ENCODE measurements around the gene MICAL3. TPM values are rescaled to one million over a fixed set of nuclear protein-coding genes. Genes with fewer than 3 reads are reported as not detected.

Gene MICAL3
- total RNA-seq, 1 experiment from 2014 or later: 23.7 TPM

DNA sequence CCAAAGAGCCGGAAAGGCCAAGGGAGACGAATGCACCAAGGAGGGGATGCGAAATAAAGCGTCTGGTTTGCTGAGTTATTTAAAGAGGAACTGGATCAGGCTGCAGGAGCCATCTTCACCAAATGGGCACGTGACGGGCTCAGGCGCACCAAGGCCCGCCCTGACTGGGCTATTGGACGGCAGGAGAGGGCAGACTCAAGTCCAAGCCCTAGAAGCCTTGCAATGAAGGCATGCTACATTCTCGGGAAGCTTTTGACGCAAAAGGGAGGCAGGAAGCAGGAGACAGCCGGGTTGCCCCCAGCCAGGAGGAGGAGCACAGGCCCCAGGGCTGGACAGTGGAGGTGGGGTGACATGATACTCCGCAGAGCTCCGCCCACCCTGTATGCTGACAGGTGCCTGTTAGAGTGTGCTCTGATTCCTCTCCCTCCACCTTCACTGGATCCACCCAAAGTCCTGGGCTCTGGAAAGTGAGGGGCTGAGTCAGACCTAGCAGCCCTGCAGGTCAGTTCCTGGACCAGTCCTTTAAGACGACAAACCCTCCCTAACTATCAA lies 208.6 kb downstream of the MICAL3 start:
- H2AFZ ChIP-seq (ENCODE audit: low read length): no peak overlapping the region
- CTCF ChIA-PET: no interaction called here

DNA sequence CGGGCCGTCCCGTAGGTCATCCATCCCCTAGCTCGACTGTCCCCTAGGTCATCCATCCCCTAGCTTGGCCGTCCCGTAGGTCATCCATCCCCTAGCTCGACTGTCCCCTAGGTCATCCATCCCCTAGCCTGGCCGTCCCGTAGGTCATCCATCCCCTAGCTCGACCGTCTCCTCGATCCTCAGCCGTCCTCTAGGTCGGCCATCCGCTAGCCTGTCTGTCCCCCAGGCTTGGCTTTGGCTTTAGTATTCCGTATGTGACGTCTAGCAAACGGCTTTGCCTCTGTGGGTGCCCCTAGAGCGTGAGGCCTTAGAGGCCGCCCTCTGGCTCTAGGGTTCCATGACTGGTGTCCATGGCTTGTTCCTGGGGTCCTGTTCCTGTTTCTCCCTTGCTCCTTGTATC lies 209.5 kb downstream of the MICAL3 start:
- Histone ChIP-seq H3K4me3 (ENCODE audit: low read length) (no peak overlapping the region), H3K9me3 (ENCODE audit: low read length) (no peaks in the 10 kb centered on the region), H3K79me2 (ENCODE audit: low read length) (no peaks in the 10 kb centered on the region), H4K20me1 (ENCODE audit: low read length) (no peaks in the 10 kb centered on the region), H3K4me2 (ENCODE audit: low read length) (no peak overlapping the region), H3K27me3 (ENCODE audit: low read length) (no peaks in the 10 kb centered on the region), H3K36me3 (ENCODE audit: low read depth, low read length) (no peaks in the 10 kb centered on the region), H3K4me1 (ENCODE audit: insufficient read depth, low read length) (no peaks in the 10 kb centered on the region), H3F3A (ENCODE audit: low read length, unreplicated experiment) (no peaks in the 10 kb centered on the region), H3K9ac (ENCODE audit: low read length) (no peak overlapping the region), H3K9me2 (replicated peaks; ENCODE audit: low read length) (no peaks in the 10 kb centered on the region), H2AFZ (ENCODE audit: low read length) (no peak overlapping the region), H3K27ac (ENCODE audit: low read length) (no peak overlapping the region)
- TF ChIP-seq EZH2 (IDR thresholded peaks at IDR 0.05; ENCODE audit: low read length, unreplicated experiment) (no peak), EZH2phosphoT487 (IDR thresholded peaks at IDR 0.05; ENCODE audit: borderline replicate concordance, low read length) (no peak)
- TF ChIP-seq, protein P1, sequence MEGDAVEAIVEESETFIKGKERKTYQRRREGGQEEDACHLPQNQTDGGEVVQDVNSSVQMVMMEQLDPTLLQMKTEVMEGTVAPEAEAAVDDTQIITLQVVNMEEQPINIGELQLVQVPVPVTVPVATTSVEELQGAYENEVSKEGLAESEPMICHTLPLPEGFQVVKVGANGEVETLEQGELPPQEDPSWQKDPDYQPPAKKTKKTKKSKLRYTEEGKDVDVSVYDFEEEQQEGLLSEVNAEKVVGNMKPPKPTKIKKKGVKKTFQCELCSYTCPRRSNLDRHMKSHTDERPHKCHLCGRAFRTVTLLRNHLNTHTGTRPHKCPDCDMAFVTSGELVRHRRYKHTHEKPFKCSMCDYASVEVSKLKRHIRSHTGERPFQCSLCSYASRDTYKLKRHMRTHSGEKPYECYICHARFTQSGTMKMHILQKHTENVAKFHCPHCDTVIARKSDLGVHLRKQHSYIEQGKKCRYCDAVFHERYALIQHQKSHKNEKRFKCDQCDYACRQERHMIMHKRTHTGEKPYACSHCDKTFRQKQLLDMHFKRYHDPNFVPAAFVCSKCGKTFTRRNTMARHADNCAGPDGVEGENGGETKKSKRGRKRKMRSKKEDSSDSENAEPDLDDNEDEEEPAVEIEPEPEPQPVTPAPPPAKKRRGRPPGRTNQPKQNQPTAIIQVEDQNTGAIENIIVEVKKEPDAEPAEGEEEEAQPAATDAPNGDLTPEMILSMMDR (conservative IDR thresholded peaks at IDR 0.05; ENCODE audit: low read depth, low read length): no peak
- DNase-seq: no peak
- BruUV-seq (replicated peaks): no TSS peak
- ChIA-PET POLR2A (ENCODE audit: unreplicated experiment) (no interaction called here), CTCF (no interaction called here)
- no peak for ATAC-seq
- intact Hi-C loops (cut with micrococcal nuclease): no loop called here

More for the DNA sequence above, 208.6 kb downstream of the MICAL3 start:
- no peaks in the 10 kb centered on the region for H3K79me2 ChIP-seq (ENCODE audit: low read length)
- no peaks in the 10 kb centered on the region for H3K4me1 ChIP-seq (ENCODE audit: insufficient read depth, low read length)
- no peak overlapping the region for H3K9ac ChIP-seq (ENCODE audit: low read length)
- H3K4me3 ChIP-seq (ENCODE audit: low read length): no peak overlapping the region
- DNase-seq (no peak), ATAC-seq (no peak)
- no peaks in the 10 kb centered on the region for H3K36me3 ChIP-seq (ENCODE audit: low read depth, low read length)
- H3K27ac ChIP-seq (ENCODE audit: low read length): no peak overlapping the region
- no peaks in the 10 kb centered on the region for H3K27me3 ChIP-seq (ENCODE audit: low read length)
- no TSS peak for BruUV-seq (replicated peaks)
- intact Hi-C loops (cut with micrococcal nuclease): no loop called here
- no peak overlapping the region for H3K4me2 ChIP-seq (ENCODE audit: low read length)
- no peaks in the 10 kb centered on the region for H3K9me2 ChIP-seq (replicated peaks; ENCODE audit: low read length)
- no peaks in the 10 kb centered on the region for H4K20me1 ChIP-seq (ENCODE audit: low read length)
- H3F3A ChIP-seq (ENCODE audit: low read length, unreplicated experiment): no peaks in the 10 kb centered on the region
- POLR2A ChIA-PET (ENCODE audit: unreplicated experiment): no interaction called here
- no peaks in the 10 kb centered on the region for H3K9me3 ChIP-seq (ENCODE audit: low read length)
- no peak for TF ChIP-seq EZH2phosphoT487 (IDR thresholded peaks at IDR 0.05; ENCODE audit: borderline replicate concordance, low read length)
- no peak for TF ChIP-seq EZH2 (IDR thresholded peaks at IDR 0.05; ENCODE audit: low read length, unreplicated experiment)

DNA sequence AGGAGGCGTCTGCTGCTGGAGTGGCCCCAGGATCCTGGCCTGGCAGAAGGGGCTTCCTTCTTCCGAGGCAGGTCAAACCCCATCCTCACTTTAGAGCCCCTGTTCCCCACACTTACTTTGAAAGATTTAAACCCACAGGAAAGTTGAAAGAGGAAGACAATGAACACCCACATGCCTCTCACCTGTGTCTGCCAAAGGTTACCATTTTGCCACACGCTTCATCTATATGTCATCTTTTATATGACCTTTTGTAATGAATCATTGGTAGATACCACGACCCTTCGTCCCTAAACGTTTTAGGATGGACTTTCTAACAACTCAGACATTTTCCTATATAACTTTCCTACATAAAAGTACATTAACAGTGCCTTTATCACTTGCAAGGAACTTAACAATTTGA lies 210.3 kb downstream of the MICAL3 start:
- ATAC-seq (no peak), DNase-seq (no peak)
- Histone ChIP-seq H2AFZ (ENCODE audit: low read length) (no peak overlapping the region), H3K4me3 (ENCODE audit: low read length) (no peak overlapping the region), H3K9me2 (replicated peaks; ENCODE audit: low read length) (no peaks in the 10 kb centered on the region), H3K4me1 (ENCODE audit: insufficient read depth, low read length) (no peaks in the 10 kb centered on the region), H3K9me3 (ENCODE audit: low read length) (no peaks in the 10 kb centered on the region), H3K36me3 (ENCODE audit: low read depth, low read length) (no peaks in the 10 kb centered on the region), H3K79me2 (ENCODE audit: low read length) (no peaks in the 10 kb centered on the region), H3F3A (ENCODE audit: low read length, unreplicated experiment) (no peaks in the 10 kb centered on the region), H3K4me2 (ENCODE audit: low read length) (no peak overlapping the region), H4K20me1 (ENCODE audit: low read length) (no peaks in the 10 kb centered on the region), H3K27me3 (ENCODE audit: low read length) (no peaks in the 10 kb centered on the region), H3K27ac (ENCODE audit: low read length) (no peak overlapping the region), H3K9ac (ENCODE audit: low read length) (no peak overlapping the region)
- intact Hi-C loops (cut with micrococcal nuclease): no loop called here
- CTCF ChIA-PET: no interaction called here
- TF ChIP-seq EZH2 (IDR thresholded peaks at IDR 0.05; ENCODE audit: low read length, unreplicated experiment) (no peak), EZH2phosphoT487 (IDR thresholded peaks at IDR 0.05; ENCODE audit: borderline replicate concordance, low read length) (no peak)
- TF ChIP-seq, protein P1 (conservative IDR thresholded peaks at IDR 0.05; ENCODE audit: low read depth, low read length): no peak
- POLR2A ChIA-PET (ENCODE audit: unreplicated experiment): no interaction called here
- BruUV-seq (replicated peaks): no TSS peak
